ENCODE measurements around the gene HS3ST4. TPM values are rescaled to one million over a fixed set of nuclear protein-coding genes. Genes with fewer than 3 reads are reported as not detected.
A peak's percentile ranks its signal among the peaks of the same experiment; 100 is the strongest.

Gene HS3ST4
- total RNA-seq, 4 donors from 2014 or later, result not detected

DNA sequence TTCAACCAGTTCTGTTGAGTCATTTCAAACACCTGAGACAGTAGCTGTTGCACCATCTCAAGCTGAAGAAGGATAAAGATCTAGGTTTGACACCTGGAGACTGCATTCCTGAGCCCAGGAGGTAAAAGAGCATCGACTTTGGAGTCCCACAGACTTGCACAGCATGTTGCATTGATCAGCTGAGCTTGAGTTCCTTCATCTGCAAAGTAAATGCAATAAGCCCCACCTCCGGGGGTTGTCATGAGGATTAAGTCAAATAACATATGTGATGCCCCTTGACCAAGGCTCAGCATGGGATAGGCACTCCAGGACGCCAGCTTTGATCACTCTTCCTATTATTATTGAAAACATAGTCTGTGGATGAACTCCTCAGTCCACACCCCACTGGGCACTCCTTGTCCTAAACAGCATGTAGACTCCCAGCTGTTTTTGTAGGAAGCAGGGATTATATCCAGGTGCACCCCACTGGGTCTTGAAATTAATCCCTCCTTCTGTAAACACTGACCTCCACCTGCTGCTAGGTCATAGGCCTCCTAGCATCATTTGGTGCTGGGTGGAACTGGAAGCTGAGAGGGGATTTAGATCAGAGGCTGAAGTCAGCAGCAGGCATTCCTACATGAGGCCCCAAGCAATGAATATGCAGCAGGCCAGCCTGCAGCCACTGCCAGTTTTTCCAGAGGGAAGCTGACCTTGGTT is 259.0 kb downstream of the HS3ST4 start:
- no peak for TF ChIP-seq POLR2A (IDR thresholded peaks at IDR 0.05)
- TF ChIP-seq, protein P1, sequence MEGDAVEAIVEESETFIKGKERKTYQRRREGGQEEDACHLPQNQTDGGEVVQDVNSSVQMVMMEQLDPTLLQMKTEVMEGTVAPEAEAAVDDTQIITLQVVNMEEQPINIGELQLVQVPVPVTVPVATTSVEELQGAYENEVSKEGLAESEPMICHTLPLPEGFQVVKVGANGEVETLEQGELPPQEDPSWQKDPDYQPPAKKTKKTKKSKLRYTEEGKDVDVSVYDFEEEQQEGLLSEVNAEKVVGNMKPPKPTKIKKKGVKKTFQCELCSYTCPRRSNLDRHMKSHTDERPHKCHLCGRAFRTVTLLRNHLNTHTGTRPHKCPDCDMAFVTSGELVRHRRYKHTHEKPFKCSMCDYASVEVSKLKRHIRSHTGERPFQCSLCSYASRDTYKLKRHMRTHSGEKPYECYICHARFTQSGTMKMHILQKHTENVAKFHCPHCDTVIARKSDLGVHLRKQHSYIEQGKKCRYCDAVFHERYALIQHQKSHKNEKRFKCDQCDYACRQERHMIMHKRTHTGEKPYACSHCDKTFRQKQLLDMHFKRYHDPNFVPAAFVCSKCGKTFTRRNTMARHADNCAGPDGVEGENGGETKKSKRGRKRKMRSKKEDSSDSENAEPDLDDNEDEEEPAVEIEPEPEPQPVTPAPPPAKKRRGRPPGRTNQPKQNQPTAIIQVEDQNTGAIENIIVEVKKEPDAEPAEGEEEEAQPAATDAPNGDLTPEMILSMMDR (IDR thresholded peaks at IDR 0.05), result no peak
- no peak overlapping the region for H3K27ac ChIP-seq

GRCh38 chr16:25951999-25952398 is 260.2 kb downstream of the HS3ST4 start:
- H3K4me1 ChIP-seq, result no peaks in the 10 kb centered on the region
- no peak for DNase-seq
- TF ChIP-seq, protein P1 (IDR thresholded peaks at IDR 0.05), result no peak
- TF ChIP-seq POLR2A (IDR thresholded peaks at IDR 0.05), result no peak
- no peaks in the 10 kb centered on the region for H3K9me3 ChIP-seq
- no peaks in the 10 kb centered on the region for H3K27me3 ChIP-seq
- H3K27ac ChIP-seq, result no peak overlapping the region
- H3K4me3 ChIP-seq, result no peak overlapping the region
- H3K36me3 ChIP-seq, result no peaks in the 10 kb centered on the region

More for the DNA sequence above, 259.0 kb downstream of the HS3ST4 start:
- Histone ChIP-seq H3K36me3 (no peaks in the 10 kb centered on the region), H3K4me1 (no peaks in the 10 kb centered on the region), H3K9me3 (no peaks in the 10 kb centered on the region), H3K27me3 (no peaks in the 10 kb centered on the region), H3K4me3 (no peak overlapping the region)
- DNase-seq, result no peak

- Histone ChIP-seq H3K27me3 (no peaks in the 10 kb centered on the region), H3K36me3 (no peaks in the 10 kb centered on the region), H3K4me1 (no peaks in the 10 kb centered on the region), H3K9me3 (no peaks in the 10 kb centered on the region), H3K4me3 (no peak overlapping the region), H3K27ac (no peak overlapping the region)
- DNase-seq, result no peak
- TF ChIP-seq POLR2A (IDR thresholded peaks at IDR 0.05), result no peak
- TF ChIP-seq, protein P1 (IDR thresholded peaks at IDR 0.05), result no peak
Measured at GRCh38 chr16:25952983-25953382, 261.2 kb downstream of the HS3ST4 start.

DNA sequence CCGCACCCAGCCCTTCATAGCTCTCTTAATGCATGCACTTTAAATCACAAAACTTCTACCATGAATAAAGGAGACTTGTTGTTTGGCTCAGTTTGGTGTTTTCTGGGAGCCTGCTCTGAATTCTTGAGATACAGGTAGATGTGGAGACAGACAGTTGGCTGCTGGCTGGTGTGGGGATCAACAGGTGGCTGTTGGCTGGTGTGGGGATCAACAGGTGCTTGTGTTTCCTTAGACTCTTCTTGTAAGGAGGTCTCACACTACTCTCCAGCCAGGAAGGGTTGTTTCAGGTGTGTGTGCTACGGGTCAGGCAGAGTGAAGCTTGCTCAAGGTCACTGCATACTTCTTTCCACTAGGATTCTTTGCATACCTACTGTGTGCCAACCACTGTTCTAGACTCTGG is 265.9 kb downstream of the HS3ST4 start:
- H3K27me3 ChIP-seq, result no peaks in the 10 kb centered on the region
- H3K4me1 ChIP-seq, result no peaks in the 10 kb centered on the region
- H3K4me3 ChIP-seq, result no peak overlapping the region
- H3K36me3 ChIP-seq, result no peaks in the 10 kb centered on the region
- TF ChIP-seq POLR2A (IDR thresholded peaks at IDR 0.05), result no peak
- TF ChIP-seq, protein P1 (IDR thresholded peaks at IDR 0.05), result no peak
- H3K9me3 ChIP-seq, result no peaks in the 10 kb centered on the region
- H3K27ac ChIP-seq, result no peak overlapping the region
- DNase-seq, result no peak

GRCh38 chr16:25959221-25959620 is 267.5 kb downstream of the HS3ST4 start:
- H3K27ac ChIP-seq, result no peak overlapping the region
- no peaks in the 10 kb centered on the region for H3K9me3 ChIP-seq
- no peak overlapping the region for H3K4me3 ChIP-seq
- no peaks in the 10 kb centered on the region for H3K27me3 ChIP-seq
- no peaks in the 10 kb centered on the region for H3K4me1 ChIP-seq
- H3K36me3 ChIP-seq, result no peaks in the 10 kb centered on the region
- TF ChIP-seq, protein P1 (IDR thresholded peaks at IDR 0.05), result peak in 1 of 6 experiments; percentile 11
- TF ChIP-seq POLR2A (IDR thresholded peaks at IDR 0.05), result no peak
- DNase-seq, result no peak
